ENCODE data around the gene FOXP1.
"Not testable (repeated sequence)": the region's sequence is repeated elsewhere in the genome, so short reads cannot be mapped to it uniquely, and the experiment has no call there.

Gene FOXP1

DNA sequence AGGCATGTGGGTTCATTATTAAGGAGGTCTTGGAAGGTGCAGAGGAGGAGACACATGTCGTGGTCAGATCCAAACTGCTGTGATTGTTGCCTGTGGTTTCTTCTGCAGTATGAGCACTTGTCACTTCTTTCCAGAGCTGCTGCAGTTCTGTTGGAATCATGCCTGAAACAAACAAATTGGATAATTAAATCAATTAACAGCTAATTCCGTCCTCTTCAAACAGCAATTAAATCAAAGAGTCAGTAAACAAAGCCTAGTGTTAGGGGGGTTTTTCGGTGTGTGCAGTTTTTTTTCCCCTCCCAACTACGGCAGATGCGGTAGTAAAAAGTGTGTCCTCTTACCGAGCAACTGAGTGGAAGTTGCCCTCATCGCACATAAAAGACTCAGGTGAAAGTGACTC, 542.2 kb downstream of the FOXP1 start:
- DNase-seq (ENCODE audit: low read depth in 2 of 2), result no peak

DNA sequence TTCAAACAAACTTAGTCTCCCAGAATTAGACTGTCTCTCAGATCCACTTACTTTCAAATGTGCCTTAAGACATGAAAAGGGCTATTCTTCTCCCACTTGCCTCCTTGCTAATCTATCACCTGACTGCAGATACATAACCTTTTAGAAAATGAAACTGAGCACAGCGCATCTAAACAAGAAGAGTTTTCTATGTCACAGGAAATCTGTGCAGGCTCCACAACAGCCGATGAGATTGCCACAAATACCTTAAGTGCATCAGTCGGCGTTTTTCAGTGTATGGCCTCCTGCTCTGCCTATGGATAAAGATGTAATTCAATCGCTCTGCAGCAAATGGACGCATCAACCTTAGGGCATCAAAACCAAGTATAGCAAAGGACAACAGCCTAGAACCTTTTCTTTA, 544.2 kb downstream of the FOXP1 start:
- no peak for DNase-seq (ENCODE audit: low read depth in 2 of 2)

DNA sequence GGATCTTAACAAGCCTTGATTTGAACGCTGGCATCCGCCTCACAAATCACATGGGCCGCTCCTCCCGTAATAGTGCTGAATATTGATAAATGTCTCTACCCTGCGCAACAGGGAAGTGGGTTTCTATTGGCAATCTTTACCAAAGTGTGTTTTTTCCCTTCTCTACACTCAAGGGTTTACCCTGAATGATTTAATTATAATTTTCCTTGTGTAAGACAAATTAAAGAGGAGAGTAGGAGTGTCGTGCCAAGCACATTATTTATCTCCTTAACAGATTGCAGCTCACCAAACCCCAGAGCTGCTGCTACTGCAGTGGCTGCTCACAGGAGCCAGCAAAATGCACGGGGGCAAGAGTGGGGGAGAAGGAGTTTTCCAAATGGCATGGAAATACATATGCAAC, 545.8 kb downstream of the FOXP1 start:
- DNase-seq (ENCODE audit: low read depth in 2 of 2), result no peak

DNA sequence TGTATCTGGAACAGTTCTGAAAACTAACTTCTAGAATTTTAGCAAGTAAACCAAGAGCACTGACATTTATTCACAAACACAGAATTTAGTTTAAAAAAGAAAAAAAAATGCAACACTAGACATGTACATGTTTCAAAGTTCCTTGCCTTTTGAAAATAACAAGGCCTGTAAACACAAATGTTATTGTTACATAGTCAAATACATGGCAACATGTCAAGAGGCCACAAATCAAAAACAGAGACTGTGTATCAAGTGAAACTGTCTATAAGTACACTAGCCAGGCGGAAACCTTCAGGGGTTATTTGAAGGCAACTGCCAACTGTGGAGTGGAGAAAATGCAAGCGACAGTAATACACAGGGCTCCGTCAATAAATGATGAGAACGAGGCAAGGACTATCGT, 547.6 kb downstream of the FOXP1 start:
- DNase-seq (ENCODE audit: low read depth in 2 of 2), result no peak

DNA sequence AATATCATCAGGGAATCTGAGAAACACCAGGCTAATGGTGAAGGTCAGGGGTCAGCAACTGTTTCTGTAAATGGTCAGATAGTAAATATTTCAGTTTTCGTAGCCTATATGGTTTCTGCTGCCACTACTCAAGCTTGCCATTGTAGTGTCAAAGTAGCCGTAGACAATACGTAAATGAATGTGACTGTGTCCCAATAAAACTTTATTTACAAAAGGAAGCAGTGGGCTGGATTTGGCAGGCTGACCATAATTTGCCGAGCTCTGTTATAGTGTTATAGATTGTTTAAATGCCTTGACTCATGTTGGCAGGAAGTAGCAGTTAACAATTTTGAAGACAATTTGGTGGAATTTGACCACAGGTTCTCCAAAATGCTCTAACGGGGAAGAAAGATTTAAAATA, 548.2 kb downstream of the FOXP1 start:
- DNase-seq (ENCODE audit: low read depth in 2 of 2), result no peak

DNA sequence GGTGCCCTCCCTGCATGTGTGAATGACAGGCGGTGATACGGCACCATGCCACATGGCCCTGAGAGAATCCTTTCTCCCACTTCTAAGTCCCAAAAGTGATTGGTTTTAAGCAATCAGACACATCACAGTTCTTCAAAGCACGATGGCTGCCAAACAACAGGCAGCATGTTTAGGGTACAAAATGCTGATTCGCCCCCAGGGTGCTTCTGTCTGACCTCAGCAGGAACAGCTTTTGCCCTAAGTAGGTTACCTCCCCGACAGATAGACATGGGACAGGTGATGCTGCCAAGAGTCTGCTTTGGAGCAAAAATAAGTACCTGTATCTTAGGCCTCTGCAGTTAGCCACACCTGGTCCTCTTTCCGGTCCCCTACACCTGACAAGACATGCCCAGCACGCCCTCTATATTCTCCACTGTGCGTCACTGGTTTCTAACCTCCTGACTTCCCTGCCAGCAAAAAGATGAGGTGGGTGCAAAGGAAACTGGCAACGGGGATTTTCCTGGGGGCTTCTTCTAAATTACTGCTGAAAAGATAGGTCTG, 549.8 kb downstream of the FOXP1 start:
- DNase-seq (ENCODE audit: low read depth in 2 of 2), result no peak

DNA sequence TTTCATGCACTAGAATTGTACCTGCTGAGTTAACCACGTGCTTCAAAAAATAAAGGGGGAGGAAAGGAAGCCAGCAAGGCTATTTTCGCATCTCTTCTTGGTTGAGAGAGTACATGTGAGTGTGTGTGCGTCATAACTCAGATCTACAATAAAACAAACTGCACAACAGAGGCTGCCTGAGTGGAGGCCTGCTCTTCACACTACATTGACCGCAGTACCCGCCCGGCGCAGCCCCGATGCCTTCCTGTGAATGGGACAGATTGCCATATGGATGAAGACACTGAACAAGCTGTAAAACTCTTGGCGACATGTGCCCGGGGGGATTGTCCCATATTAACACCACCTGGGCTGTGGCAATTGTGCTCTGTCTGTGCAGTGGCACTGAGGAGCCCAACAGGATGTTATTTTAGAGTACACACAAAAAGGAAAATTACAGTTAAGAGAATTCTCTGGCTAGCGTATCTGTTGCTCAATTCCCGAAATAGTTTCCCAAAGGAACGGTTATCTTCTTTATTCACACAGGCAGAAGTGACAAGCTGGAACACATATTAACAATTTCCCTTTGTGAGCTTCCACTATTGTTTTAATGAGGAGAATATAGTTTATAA, 551.5 kb downstream of the FOXP1 start:
- no peak for DNase-seq (ENCODE audit: low read depth in 2 of 2)

DNA sequence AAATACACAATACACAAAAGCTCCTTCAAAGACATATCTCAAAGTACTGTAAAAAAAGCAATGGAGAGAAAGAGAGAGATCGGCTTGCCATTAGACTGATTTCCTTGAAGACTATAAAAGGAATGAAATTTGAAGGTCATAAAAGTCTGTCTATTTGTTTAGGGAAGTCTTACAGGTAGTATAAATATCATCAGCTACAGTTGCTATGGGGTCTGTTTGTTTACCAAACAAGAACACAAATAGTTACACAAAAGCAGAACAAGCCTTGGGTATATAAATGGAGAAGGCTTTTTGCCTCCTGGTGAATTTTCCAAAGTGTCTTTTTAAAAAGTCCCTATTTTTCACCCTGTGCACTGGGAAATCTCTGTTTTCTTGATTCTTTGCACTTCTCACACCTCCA, 552.3 kb downstream of the FOXP1 start:
- DNase-seq (ENCODE audit: low read depth in 2 of 2), result no peak

DNA sequence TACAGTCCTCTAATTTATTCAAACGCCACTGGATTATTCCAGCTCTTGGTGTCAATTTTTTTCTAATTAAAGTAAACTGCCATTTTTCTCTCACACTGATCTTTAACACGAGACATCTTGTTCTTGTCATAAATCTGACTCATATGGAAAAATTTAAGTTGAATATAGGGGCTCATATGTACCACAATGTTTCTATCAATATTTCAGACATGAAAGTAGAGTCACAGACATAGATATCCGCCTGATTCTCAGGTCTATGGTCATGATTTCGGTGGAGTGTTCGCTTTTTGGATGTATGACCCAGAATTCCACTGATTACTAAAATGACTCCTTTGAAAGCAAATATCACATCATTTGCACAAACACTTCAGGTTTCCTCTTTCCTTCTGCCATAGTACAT, 552.8 kb downstream of the FOXP1 start:
- DNase-seq (ENCODE audit: low read depth in 2 of 2), result no peak

DNA sequence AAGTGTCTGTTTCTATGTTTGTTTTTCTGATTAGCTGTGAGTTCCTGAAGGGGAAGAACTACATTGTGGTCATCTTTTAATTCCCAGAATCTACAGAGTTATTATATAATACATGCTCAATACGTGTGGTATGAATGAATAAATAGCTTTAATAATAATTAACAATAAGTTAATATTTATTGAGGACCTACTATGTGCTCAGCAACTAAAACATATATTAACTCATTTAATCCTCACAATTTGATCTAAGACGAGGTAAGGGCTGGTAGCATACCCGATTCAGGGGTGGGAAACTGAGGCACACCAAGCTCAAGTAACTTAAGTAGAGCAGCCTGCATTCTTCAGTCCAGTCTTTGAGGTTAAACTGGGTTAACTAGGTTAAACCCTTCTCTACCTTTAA, 553.8 kb downstream of the FOXP1 start:
- no peak for DNase-seq (ENCODE audit: low read depth in 2 of 2)

DNA sequence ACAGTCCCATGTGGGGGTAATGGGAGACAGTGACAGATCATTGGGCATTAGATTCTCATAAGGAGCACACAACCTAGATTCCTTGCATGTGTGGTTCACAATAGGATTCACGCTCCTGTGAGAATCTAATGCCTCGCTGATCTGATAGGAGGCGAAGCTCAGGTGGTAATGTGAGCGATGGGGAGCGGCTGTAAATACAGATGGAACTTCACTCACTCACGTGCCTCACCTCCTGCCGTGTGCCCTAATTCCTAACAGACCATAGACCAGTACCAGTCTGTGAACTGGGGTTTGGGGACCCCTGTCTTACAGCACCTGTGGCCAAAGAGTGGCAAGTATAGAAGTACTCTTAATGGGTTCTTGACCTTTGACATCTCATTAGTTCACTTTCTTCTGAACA, 554.7 kb downstream of the FOXP1 start:
- no peak for DNase-seq (ENCODE audit: low read depth in 2 of 2)

DNA sequence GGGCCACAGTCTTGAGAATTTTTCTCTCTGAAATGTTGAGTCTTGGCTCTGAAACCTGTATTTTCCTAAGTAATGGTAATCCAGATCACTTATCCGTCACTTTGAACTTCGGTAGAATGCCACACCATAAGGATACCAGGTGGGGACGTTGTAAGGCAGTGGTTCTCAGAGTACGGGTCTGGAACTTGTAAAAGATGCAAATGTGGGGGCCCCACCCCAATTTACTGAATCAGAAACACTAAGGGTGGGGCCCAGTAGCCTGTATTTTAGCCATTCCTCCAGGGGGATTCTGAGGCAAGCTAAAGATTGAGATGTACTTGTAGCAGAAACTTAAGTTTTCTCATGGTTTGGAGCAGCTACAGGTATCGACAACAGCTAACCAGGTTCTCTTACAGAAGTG, 555.3 kb downstream of the FOXP1 start:
- DNase-seq (ENCODE audit: low read depth in 2 of 2), result no peak

DNA sequence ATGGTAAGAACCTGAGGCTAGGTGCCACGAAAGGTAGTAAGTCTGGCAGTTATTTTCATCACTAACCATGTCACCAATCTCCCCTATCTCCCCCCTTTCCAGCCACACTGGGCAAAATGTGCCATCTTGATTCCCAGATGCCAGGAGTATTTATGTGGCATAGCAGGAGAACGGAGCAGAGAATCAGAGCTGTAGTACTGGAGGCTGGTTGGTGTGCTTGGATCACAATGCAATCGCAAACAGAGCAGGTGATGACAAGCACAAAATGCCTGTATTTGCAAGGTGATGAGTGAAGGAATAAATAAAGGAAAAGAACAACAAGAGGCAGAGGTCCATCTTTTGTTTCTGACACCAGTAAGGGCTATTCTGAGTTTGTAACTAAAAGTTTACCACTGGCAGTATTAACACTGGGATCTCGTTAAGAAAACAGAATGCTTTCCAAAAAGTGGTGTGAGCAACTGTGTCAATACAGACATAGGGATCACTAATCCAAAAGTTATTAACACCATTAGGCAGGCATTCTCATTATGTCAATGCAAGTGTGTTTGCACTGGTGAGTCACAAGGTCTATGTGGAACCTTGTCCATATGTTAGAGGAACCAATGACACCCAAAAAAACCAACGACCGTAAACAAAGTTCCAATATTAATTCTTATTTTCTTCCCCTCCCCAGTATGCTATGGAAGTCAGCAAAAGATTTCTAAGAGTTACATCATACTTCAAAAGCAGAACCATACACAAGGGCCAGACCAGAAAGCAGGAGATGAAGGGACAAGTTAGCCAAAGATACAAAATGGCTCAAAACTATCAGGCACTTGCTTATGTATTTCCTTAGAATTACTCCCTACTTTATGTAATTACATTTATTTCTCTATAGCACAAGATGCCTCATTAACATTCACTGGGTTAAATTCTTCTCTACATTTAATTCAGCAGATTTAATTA, 556.6 kb downstream of the FOXP1 start:
- DNase-seq (ENCODE audit: low read depth in 2 of 2), result no peak

DNA sequence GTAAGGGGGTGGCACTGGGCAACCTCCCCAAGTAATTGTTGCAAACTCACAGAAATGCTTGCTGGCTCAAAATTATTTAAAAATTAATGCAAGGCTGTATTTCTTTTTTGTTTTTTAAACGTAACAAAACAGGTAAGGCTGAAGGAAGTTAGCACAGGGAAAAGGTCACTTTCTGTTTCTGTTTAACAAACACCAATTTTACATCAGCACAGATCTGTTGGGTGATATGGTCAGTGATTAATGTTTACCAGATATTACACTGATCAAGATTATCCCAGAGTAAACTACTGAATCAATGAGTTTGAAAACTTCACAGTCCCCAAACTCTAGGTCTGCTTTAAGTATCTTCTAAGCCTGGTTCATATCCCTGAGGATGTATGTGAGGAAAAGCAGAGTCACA, 558.0 kb downstream of the FOXP1 start:
- DNase-seq (ENCODE audit: low read depth in 2 of 2), result no peak

DNA sequence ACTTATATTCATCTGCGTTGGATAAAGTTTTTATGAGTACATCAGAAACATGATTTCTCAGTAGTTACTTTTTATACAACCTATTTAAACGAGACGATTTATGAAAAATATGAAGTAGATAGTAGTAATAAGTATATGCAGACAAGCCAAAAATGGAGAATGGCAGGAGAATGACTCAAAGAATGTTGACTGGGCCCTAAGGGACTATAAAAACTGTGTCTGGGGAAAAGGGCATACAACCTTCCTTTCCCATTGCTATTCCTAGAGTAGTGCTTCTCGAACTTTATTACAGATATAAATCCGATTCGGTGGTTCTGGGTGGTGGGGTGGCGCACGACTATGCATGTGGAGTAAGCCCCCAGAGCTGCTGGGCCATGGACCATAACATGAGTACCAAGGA, 558.5 kb downstream of the FOXP1 start:
- no peak for DNase-seq (ENCODE audit: low read depth in 2 of 2)

DNA sequence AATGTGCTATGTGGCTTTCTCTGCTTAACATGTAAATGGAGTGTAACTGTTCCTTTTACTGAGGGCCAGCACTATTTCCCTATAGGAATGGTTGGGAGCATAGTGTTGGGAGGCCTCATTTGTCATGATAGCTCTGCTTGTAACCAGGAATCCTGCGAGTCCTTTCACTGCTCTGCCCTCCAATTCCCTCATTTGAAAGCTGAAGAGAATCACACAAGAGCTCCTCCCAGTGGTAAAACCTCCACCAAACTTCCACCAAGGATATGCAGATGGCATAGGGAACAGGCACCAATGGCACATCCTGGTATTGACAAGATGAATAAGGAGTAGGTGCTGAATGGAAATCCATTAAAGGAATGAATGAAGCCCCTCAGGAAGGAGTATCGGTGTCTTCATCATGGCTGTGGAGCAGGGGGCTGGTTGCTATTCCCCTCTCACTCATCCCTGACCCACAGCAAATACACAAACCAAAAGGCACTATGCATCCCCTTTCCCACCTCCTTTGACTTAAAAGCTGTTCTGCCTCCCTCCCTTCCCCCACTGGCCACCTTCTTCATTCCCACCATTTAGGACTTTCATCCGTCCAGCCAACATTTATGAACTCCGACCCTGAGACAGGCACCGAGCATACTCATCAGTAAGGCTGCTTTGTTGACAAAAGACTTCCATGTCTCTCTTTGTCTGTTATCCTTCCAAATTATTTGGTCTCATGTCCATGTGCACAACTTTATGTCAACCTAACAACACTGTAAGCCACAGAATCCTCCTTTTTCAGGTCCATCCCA, 560.8 kb downstream of the FOXP1 start:
- no peak for DNase-seq (ENCODE audit: low read depth in 2 of 2)

DNA sequence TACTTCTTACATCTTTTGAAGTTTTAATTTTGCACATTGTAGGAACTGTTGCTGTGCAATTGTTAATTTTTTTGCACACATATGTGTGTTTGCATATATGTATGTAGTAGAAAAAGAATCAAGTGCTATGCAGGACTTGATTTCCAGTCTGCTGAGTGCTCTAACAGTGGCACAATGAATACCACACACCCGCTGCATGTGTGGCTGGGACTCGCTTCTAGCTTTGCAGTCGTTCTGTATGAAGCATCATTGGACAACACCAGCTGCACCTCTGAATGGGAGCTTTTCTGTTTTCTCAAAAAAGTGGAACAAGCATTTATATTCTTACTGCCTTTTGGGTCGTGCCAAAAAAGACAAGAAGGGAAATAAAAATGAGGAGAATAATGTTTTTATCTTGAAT, 564.7 kb downstream of the FOXP1 start:
- no peak for DNase-seq (ENCODE audit: low read depth in 2 of 2)

DNA sequence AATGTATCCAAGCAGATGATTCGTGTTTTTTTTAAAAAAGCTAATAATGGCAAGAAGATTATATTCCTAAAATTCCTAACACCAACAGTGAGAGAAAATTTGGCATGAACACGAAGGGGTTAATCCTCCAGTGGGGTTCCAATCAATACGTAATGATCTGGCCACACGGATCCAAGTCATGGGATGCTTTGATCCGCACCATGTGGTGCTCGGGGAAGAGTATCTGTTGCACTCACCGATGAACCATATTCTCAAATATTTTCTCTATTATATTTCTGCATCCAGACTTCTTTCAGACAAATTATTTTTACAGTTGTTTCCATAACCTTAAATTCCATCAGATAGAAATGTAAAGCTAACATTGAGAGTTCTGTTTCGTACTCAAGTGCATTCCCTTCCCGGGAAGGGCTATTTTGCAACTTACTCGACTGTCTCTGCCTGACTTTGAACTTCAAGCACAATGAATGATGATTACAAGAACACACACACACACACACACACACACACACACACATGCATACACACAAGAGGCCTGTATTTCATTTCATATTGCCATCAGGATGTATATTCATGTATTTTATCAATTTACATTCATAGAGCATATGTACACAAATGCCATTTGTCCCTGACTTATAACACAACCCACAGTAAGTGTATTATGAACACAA, 567.2 kb downstream of the FOXP1 start:
- DNase-seq (ENCODE audit: low read depth in 2 of 2), result no peak

DNA sequence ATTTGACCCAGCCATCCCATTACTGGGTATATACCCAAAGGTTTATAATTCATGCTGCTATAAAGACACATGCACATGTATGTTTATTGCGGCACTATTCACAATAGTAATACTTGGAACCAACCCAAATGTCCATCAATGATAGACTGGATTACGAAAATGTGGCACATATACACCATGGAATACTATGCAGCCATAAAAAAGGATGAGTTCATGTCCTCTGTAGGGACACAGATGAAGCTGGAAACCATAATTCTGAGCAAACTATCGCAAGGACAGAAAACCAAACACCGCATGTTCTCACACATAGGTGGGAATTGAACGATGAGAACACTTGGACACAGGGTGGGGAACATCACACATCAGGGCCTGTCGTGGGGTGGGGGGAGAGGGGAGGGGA, 568.9 kb downstream of the FOXP1 start:
- DNase-seq (ENCODE audit: low read depth in 2 of 2), result not testable (repeated sequence)

DNA sequence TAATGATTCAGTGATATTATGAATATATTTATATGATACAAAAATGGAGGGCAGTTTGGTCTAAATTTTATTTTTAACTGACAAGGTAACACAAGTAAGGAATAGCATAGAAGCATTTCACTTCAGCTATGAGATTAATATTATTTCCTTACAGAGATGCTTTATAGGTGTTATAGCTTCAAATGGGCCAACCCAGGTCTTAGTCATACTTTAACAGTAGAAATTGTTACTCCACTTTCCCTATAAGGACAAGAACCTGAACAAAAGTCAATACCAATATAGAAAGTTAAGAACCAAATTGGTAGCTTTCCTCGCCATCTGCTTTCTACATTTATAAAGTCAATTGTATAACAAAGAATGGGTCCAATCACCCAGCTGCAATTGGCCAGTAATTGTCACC, 570.6 kb downstream of the FOXP1 start:
- DNase-seq (ENCODE audit: low read depth in 2 of 2), result no peak

DNA sequence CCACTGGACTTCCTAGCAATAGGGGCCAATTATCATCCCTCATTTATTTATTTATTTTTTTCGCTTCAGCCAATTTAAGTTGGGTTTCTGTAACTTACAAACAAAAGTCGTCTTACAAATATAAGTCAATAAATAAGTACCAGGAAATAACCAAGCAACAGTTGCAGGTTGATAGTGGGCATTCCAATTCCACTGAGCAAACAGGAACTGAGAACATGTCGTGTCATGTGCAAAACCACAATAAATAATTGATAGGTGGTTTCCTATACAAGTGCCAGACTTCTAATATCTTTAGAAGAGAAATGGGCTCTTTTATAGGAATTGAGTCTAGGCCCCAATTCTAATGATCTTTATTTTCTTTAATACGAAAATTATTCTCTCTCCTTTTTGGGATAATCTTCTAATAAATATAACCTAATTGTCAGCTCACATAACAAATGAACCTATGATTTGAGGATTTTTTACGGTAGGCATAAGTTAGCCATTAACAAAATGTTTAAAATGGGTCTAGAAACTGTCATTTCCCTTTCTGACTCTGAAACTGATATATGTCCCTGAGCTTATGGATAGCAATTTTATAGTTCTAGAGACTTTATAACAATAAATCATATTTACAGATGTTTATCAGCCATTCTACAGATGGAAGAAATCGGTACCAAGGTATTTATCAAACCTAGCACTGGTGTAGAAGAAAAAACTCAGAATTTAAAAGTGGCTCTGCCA, 571.8 kb downstream of the FOXP1 start:
- no peak for DNase-seq (ENCODE audit: low read depth in 2 of 2)
